Activated CD4-positive, CD25-positive, alpha-beta regulatory T cell treated with anti-CD3 and anti-CD28 coated beads, Interleukin-2, amount 50 U/mL, for 24 hours (primary cell): ENCODE data around the gene DDHD1.

Experiments used
- ATAC-seq, 2 donors: fragments of 150-1000 bp; cut with Tn5 transposase; one replicate each; pipeline ENCODE4 v1.10.0; 2021; ENCODE audit warnings: mild to moderate bottlenecking in 1 of 2, moderate library complexity in 1 of 2

The DDHD1 gene

DNA sequence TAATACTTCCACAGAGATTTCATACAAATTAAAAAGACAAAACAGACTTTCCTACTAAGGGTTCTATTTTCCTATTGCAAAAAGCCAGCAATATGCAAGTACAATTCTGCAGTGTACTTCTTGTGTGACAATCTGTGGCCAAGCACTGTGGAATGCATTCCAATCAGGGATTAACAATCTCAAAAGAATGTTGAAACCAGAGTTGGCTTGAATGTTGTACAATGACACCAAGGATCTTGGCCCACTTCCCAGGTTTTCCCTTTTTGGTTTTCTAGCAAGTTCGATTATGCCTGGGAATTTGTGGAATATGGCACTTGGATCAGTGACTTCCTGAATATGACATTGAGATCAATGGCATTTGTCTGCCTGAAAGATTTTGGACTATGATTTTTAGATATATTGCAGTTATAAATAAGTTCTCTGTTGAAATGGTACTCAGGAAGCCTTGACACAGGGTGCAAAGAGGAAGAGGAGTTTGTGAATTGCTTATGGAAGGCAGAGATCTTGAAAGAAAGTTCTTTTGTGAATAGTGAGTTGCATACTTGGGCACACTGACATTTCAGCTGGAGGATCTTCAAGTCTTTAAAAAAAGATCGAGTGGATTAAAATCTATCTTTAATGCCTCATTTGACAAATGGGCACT is 120.8 kb downstream of the DDHD1 start:
- no peak for ATAC-seq

DNA sequence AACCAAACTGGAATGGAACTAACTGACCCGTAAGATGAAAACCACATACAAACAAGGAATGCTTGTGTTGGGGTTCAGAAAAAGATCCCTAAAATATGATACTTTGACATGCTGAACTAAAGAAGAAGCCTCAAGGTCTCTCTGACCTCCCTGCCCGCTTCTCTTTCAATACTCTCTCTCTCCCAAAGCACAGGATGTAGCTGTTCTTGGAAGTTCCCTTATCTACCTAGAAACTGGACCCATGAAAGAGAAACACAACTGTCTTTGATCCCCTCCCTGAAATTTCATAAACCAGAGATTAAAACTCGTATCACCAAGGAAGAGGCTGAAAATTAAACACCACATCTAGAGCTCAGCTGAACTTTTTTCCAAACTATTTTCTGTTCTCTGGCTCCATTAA is 125.6 kb downstream of the DDHD1 start:
- ATAC-seq: no peak

DNA sequence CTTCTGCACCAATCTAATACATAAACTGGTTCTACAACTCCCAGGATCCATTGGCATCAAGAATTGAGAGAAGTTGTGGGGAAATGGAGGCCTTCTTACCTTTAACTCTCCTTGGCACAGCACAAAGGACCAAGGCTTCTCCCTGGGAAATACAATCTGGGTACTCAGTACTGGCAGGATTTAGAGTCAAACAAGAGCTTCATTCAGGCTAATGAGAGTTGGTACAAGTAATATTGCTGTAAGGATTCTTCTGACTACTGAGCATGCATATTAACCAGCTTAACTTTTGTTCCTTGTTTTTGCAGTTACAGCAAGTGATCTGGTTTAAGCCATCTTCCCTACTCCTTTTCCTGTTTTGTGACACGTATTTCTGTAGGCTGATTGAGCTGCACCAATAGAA is 126.1 kb downstream of the DDHD1 start:
- ATAC-seq: no peak

DNA sequence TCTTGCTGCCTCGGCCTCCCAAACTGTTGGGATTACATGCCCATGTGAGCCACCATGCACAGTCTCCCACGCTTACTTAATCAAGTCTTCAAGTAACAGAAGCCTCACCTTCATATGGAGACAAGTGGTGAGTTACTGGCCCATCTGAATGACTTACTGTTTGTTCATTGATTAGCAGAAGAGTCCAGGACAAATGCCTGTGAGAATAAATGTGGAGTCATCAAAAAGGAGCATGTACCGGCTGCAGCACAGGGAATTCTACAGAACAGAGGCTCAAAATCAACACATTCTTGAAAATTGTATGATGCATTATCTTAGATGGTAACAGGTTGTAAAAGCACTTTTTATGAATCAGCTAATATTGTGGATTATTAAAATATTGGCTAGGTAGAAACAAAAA is 129.8 kb downstream of the DDHD1 start:
- ATAC-seq: no peak

DNA sequence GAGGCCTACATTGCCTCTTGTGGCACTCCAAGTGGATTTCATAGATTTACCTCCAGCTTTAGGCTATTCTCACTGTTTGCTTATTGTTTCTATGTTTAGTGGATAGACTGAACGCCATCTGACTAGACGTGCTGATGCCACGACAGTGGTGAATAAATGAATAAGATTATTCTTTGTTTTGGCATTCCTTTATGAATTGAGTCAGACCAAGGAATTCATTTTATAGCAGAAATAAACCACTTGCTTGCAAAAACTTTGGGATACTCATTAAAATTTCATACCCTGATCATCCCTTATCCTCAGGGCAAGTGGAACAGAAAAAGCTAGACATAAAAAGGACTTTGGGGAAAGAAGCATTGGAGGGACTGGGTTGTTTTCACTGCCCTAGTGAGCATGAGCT is 130.5 kb downstream of the DDHD1 start:
- no peak for ATAC-seq

DNA sequence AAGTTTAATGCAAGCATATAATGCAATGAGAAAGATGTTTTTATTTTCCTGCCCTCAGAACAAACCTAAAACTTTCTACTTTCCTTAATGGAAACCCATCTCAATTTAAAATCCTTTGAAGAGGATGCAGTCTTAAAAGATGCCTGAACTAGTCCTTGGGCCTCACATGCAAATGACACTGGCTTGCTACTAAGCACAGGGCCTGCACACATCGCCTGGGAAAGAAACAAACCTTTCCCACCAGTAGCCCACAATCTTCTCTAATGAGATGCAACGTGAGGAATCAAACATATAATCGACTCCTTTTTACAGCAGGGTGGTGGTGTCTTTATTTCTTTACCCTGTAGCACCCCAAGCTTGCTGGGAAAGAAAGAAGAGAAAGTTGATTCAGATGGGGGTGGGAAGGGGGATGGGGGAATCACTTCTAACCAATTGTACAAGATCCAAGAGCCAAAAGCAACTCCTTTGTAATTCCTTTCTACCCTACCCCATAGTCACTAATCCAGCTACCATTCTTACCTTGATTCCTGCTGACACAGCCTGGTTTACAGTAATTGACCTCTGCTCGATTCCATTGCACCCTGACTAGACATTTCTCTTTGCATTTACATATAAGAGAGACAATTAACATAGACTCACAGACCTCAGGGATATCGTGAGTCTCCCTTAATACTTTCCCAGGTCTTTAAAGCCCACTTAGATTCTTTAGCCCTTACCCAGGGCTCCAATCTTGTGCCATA is 132.8 kb downstream of the DDHD1 start:
- no peak for ATAC-seq

DNA sequence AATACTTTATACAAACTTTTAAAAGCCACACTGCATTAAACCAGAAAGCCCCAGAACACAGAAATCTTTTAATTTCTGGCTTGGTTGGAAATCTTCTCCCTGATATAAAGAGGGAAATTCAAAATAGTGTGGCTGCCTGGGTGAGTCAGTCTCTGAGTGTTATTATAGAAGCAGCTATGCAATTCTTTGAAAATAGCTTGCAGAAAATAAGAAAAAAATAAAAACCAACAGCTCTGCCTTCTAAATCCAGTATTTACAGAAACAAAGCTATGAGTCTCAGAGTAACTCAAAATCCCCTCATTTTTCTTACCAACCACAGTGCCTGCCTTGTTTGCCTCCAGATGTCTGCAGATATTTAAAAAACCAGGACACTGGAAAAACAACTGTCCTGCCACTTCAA is 133.7 kb downstream of the DDHD1 start:
- ATAC-seq: no peak

DNA sequence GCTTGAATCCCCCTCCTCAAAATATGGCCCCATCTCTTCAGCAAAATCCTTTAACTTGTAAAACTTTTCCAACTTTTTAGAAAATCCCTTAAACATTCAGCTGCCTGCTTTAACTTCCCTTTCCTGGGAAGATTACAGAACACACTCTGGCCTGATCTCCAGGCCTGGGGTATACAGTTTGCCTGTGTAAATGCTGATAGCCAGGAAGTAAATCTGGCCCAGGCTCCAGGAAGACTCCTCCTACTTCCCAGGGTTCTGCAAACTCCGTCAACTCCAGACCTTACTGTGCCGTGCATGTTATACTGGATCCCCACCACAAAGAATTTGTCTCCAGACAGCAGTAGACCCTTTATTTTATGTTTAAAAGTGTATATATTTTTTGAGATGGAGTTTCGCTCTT is 135.3 kb downstream of the DDHD1 start:
- ATAC-seq: no peak

DNA sequence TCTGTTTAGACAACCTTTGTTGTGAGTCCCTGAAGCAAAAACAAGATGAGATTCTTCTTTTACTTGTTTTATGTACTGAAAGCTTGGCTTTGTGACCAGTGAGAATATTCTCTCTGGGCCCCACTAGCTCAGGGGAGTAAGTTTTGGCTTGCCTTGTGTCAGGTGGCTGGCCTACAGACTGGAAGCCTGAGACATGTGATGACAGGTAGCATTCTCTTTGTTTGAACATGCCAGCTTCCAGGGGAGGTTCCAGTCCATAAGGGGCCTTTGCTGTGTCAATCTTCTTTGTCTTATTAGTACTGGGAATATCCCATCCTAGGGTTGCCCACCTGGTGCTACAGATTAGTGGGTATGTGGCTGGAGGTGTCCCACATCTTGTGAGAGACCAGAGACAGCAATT is 136.2 kb downstream of the DDHD1 start:
- ATAC-seq: no peak

DNA sequence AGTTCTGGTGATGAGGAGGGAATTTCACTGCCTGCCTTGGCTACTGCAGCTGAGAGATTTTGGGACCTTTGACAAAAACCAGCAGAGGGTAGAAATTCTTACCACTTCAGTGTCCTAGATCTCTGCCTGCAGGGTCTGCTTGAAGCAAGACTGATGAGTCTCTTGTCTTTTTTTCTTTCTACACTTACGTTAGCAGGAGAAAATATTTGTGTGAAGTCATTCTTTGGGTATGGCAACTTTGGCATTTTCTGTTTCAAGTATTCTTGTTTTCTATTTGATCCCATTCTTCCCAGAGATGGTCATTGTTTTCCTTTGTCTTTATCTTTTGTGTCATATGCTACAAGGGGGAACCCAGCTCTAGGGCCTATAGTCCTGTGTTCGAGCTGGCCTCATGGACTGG is 136.6 kb downstream of the DDHD1 start:
- no peak for ATAC-seq

DNA sequence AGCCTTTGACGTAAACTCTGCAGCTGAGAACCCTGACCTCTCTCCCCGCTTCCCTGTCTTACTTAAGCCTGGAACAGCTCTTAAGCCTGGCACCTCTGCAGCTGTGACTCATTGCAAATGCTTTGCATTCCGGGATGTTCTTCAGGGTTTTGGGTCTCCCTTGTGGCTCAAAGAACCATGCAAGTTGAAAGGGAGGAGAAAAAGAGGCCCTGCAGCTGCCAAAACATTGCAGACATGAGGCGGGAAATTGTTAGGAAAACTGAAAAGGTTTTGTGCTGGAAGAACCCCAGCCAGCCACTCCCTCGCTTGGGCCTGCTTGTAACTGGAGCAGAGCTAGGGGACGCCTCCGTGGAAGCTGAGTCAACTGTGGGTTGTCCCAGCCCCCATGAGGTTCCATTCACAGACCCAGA is 142.1 kb downstream of the DDHD1 start:
- no peak for ATAC-seq

DNA sequence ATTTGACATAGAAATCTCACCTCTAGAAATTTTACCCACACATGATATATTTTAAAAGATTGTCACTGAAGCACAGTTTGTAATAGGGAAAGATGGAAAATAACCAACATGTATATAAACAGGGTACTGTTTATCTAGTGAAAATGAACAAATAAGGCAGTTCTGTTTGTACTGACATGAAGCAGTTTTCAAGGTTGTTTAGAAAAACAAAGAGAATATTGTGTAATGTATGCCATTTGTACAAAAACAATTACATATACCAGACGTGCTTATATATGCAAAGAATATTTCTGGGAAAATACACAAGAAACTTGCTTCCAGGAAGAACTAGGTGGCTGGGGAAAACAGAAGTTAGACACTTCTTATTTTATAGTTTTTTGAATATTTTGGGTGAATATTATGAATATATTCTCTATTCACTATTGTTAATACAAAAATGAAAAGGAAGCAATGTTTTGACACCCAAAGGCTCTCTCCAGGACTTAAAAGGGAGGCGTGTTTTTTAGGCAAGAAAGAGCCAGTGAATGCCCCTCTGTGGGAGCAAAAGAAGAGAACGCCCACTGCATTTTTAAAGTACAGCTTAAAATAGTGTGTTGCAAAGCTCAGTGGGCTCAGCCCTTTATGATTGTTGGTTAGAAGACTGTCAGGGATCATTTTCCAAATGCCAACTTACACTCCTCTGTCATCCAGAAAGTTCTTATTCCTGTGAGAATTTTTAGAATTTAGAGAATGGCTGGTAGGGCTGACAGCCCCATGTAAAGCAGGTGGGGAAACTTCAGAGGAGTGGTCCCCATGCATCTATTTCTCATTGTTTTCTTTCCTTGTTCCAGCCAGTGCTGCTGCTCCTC is 142.7 kb downstream of the DDHD1 start:
- ATAC-seq: no peak

DNA sequence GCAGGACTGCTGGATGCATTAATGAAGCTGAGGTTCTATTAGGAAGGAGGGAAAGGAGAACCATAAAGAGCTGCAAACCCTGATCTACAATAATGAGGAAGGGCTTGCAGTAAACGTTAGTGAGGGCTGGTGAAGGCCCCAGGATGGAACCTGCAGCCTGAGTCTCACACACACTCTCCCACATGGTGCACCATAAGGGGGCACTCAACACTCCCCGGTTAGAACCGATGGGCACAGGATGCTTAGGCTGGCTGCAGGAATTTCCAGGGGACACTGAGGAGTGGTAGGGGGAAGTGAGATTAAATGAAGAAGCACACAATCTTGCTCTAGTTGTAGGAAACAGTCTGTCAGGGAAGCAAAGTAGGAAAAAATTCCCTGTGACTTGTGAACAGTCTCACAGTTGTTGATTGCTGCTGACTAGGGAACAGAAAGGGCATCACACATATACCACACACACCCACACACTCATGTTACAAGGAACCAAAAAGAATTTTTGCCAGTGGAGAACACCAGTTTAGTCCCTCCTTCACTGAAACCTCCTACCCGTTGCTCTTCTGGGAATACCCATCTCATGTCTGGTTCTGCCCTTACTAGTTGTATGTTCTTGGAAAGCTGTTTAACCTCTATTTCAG is 146.1 kb downstream of the DDHD1 start:
- no peak for ATAC-seq

DNA sequence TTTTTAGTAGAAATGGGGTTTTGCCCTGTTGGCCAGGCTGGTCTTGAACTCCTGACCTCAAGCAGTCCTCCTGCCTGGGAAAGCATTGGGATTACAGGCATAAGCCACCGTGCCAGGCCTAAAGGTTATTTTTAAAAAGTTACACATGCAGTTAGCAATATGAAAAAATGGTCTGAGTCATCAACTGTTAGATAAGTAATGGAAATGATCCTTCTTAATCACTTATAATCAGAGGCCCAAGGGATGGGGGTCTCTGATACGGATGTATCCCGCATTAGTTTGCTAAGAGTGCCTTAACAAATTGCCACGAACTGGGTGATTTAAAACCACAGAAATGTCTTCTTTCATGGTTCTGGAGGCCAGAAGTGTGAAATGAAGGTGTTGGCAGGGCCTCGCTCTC is 148.1 kb downstream of the DDHD1 start:
- no peak for ATAC-seq

DNA sequence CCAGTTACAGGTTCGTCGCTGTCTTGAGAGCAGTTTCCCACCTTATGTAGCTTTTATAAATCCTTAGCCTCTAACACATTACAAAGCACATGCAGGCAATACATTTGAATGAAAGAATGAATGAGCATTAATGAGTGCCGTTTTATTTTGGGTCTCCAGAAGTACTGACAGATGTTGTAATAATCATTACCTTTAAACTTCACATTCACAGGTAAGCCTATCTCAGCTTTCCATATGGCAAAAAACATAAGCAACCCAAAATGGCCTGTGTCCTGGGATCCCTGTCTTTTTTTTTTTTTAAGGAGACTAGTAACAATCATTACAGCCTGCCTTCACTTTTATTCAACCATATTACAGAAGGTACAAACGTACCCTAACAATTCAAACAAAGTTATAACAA is 149.3 kb downstream of the DDHD1 start:
- no peak for ATAC-seq

DNA sequence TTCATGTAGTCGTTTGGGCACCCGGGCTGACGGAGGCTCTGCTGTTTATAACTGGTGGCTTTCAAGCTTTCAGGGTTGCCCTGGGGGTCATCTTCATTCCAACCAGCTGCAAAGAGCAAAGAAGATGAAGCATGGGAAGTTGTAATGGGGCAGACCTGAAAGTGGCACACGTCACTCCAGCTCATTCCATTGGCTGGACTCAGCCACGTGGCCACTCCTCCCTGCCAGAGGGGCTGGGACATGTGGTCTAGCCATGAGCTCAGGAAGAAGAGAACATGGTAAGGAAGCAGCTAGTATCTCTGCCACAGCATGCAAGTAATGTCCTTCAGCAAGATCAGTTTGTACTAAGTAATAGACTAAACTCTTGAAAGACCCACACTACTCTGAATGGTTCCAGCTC is 150.5 kb downstream of the DDHD1 start:
- ATAC-seq: no peak

DNA sequence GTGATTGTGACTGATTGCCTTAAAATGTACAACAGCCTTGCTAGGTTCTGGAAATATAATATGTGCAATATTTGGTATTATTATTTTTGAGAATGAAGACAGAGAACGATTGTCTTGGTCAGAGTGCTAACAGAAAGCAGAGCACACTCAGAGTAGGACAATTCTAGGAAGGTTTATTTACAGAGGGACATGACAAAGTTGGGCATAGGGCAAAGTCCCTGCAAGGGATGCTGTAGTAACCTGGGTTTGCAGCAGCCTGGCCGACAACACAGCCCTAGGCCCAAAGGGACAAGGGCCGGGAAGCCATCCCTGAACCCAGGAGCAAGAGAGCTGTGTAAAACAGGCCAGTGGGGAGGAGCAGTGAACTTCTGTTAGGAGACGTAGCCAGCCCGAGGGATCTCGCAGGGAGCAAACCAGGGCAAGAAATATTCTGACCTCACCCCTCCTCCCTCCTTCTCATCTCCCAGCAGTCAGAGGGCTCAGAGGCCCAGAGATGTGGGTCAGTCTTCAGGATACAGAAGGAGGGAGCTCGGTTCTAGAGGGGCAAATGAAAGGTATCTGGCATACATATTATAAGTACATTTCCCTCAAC is 151.2 kb downstream of the DDHD1 start:
- ATAC-seq: no peak

DNA sequence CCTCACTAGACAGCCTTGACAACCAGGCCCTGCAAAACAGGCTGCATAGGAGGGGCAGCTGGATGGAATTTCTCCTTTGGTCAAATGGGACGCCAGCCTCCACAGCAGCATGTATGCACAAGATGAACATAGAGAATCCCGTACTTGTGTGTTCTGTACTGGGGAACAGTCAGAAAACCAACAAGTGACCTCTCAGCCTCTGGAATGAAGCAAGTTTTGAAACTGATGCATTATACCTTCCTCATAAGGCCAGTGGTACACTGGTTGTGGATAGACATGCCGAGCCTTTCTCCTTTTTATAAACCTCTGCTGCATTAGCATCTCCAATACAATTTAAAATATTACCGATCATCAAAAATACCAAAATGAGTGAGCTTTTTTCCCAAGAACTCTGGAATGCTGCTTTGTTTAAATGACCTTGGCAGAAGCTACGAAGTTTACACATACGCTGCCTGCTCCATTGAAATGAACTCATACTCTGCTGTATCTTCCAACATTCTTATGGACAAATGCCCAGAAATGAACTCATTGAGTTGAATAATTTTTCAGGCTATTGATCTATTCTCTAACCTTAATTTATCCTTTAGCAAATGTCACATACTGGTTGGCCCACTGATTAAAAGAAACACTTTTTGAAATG is 154.6 kb downstream of the DDHD1 start:
- ATAC-seq: no peak

DNA sequence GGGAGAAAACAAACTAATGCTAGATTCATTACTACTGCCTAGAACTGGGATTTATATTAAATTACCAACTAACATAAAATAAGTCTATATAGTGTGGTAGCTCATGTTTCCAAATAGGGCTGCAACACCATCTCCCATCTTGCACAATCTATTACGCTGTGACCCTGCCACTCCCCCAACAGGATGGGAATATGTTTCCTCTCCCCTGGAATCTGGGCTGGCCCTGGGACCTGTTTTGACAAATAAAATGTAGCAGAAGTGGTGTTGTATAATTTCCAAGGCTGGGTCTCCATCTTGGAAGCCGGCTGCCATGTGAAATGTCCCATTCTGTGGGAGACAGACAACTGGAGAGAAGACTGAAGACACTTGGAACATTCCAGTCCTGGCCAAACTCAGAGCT is 156.6 kb downstream of the DDHD1 start:
- no peak for ATAC-seq

DNA sequence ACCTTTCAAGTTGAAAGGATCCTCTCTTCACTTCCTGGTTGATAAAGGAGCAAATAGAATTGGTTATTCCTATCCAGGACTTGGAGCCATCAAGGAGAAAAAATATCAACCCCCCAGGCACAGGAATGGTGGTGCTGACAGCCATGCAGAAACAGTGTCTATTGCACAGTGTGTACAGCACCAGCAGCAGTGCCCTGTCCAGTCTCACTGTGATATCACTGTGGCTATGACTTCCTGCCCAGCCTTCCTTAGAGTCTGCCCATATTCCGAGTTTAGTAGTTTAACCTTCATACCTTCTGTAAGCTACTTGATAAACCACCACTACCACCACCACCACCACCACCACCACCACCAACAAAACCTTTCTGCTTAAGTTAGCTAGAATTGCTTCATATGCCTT is 157.1 kb downstream of the DDHD1 start:
- no peak for ATAC-seq

DNA sequence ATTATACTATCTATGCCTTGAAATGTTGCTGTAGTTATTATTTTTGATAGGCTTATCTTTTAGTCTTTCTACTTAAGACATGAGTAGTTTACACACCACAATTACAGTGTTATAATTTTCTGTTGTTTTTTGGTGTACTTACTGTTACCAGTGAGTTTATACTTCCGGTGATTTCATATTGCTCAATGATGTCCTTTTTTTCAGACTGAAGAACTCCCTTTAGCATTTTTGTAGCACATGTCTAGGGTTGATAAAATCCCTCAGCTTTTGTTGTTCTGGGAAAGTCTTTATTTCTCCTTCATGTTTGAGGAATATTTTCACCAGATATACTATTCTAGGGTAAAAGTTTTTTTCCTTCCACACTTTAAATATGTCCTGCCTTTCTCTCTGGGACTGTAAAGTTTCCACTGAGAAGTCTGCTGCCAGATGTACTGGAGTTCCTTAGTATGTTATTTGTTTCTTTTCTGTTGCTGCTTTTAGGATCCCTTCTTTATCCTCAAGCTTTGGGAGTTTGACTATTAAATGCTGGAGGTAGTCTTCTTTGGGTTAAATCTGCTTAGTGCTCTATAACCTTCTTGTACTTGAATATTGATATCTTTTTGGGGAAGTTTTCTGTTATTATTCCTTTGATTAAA is 160.8 kb downstream of the DDHD1 start:
- ATAC-seq: no peak

DNA sequence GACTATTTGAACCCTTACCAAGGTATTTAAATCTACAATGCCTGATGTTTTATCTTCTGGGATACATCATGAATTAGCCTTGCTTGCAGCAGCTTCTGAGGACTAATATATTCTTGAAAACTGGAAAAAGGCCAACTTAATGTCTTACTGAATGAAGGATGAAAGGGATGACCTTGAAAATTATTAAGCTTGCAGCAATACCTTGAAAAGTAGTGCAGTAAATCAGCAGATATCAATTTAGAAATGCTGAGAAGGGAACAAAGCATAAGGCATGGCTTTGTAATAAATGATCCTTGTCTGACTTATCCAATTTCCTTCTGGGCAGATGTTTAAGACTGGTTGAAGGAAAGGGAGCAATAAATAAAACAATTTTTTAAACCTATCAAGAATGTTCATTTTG is 165.0 kb downstream of the DDHD1 start:
- ATAC-seq: no peak
